ENCODE data around the gene MTO1.
"Not testable (repeated sequence)": the region's sequence is repeated elsewhere in the genome, so short reads cannot be mapped to it uniquely, and the experiment has no call there.

Gene MTO1

DNA sequence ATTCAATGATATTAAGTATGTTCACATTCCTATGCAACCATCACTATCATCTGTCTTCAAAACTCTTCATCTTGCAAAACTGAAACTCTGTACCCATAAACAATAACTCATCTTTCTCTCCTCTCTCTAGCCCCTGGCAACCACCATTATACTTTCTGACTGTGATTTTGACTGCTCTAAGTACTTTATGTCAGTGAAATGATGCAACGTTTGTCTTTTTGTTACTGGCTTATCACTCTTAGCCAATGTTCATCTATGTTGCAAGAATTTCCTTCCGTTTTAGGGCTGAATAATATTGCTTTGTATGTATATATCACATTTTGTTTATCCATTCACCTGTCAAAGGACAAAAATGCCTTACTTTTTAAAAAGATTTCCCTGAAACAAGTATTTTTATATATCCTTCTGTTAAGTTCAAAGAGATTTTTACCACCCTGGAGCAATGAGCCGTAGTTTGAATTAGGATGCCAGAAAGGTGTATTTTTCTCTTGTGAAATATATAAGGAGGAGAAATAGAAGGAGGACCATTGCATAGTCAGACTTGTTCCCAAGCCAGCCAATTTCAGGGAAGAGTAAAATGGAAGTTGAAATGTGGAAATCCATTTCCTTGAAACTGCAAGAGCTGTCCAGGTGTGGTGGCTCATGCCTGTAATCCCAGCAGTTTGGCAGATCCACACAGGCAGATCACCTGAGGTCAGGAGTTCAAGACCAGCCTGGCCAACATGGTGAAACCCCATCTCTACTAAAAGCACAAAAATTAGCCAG lies 5.5 kb upstream of the MTO1 start:
- no peak for DNase-seq
- Histone ChIP-seq H3K27me3 (replicated peaks; ENCODE audit: control insufficient read depth, insufficient read depth, low read length, poor library complexity, severe bottlenecking) (no peaks in the 10 kb centered on the region), H3K27ac (ENCODE audit: insufficient read depth, low read length, poor library complexity, severe bottlenecking) (no peak overlapping the region), H3K9me3 (ENCODE audit: control insufficient read depth, low read length) (no peaks in the 10 kb centered on the region), H3K4me3 (ENCODE audit: insufficient read depth, low read depth, low read length, poor library complexity, severe bottlenecking) (no peak overlapping the region), H3K4me1 (ENCODE audit: control insufficient read depth, insufficient read depth, low read length, poor library complexity, severe bottlenecking) (peaks cover 3% of the 10 kb centered on the region), H3K36me3 (ENCODE audit: control insufficient read depth, insufficient read depth, low read length) (no peaks in the 10 kb centered on the region)

DNA sequence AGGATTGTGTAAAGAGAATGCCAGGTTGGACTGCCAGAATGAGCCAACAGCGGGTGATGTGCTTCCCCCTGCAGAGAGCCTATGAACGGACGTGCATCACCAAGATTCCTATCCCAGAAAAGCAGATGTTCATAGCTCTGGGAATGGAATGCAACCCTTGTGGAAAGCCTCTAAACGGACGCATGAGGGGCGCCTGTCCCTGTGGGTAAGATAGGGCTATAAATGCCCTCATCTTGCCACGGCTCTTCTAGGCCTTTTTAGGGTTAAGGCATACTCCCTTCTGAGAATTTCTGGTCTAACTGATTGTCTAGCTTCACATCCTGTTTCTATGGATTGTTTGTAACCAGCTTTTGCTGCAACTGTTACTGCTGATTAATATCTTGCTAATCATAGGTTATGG lies 2.1 kb upstream of the MTO1 start:
- not testable (repeated sequence) for H3K9me3 ChIP-seq (ENCODE audit: control insufficient read depth, low read length); H3K36me3 ChIP-seq (ENCODE audit: control insufficient read depth, insufficient read depth, low read length); H3K4me3 ChIP-seq (ENCODE audit: insufficient read depth, low read depth, low read length, poor library complexity, severe bottlenecking); H3K27ac ChIP-seq (ENCODE audit: insufficient read depth, low read length, poor library complexity, severe bottlenecking); DNase-seq; H3K4me1 ChIP-seq (ENCODE audit: control insufficient read depth, insufficient read depth, low read length, poor library complexity, severe bottlenecking); H3K27me3 ChIP-seq (replicated peaks; ENCODE audit: control insufficient read depth, insufficient read depth, low read length, poor library complexity, severe bottlenecking)

DNA sequence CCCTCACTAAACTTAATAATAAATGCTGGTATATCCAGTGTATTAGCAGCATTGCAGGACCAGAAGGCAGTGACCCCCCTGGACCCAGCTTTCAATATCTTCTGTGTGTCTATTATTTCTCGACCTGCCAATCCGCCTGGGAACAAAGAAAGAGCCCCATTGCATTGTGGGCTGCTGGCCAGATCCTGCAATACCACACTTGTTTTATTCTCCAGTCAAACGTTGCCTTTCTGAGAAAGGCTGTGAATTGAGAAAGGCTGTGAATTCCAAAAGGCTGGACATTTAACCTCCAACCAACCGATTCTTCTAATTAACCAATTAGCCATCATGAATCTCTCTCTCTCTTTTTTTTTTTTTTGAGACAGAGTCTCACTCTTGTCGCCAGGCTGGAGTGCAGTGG lies 1.5 kb upstream of the MTO1 start:
- H3K9me3 ChIP-seq (ENCODE audit: control insufficient read depth, low read length) = no peaks in the 10 kb centered on the region
- no peaks in the 10 kb centered on the region for H3K4me1 ChIP-seq (ENCODE audit: control insufficient read depth, insufficient read depth, low read length, poor library complexity, severe bottlenecking)
- H3K27ac ChIP-seq (ENCODE audit: insufficient read depth, low read length, poor library complexity, severe bottlenecking) = peak overlapping the region; percentile 87
- H3K27me3 ChIP-seq (replicated peaks; ENCODE audit: control insufficient read depth, insufficient read depth, low read length, poor library complexity, severe bottlenecking) = no peaks in the 10 kb centered on the region
- H3K4me3 ChIP-seq (ENCODE audit: insufficient read depth, low read depth, low read length, poor library complexity, severe bottlenecking) = no peak overlapping the region
- DNase-seq = no peak
- no peaks in the 10 kb centered on the region for H3K36me3 ChIP-seq (ENCODE audit: control insufficient read depth, insufficient read depth, low read length)

DNA sequence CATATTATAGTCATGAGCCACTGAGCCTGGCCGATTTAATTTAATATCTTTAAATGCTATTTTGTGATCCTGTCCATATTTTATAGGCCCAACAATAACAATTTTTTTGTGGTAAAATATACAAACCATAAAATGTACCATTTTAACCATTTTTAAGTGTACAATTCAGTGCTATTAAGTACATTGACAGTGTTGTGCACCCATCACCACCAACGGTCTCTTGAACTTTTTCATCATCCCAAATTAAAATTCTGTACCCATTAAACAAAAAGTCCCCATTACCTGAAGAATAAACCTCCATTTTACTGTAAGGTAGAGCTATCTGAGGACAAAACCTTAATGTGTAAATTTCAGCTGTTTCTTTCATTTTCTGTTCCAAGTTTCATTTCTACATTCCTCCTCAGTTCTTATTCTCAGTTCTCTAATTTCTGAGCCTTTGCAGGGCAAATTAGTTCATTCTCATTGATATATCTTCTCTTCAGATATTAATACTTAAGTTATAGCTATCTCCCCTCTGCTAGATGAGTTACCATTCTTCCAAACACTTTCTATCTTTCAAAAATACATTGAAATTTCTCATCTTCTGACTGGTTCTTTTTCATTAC lies 10.3 kb downstream of the MTO1 start:
- Histone ChIP-seq H3K27me3 (replicated peaks; ENCODE audit: control insufficient read depth, insufficient read depth, low read length, poor library complexity, severe bottlenecking) (no peaks in the 10 kb centered on the region), H3K4me3 (ENCODE audit: insufficient read depth, low read depth, low read length, poor library complexity, severe bottlenecking) (no peak overlapping the region), H3K36me3 (ENCODE audit: control insufficient read depth, insufficient read depth, low read length) (peaks cover 54% of the 10 kb centered on the region), H3K9me3 (ENCODE audit: control insufficient read depth, low read length) (no peaks in the 10 kb centered on the region), H3K4me1 (ENCODE audit: control insufficient read depth, insufficient read depth, low read length, poor library complexity, severe bottlenecking) (no peaks in the 10 kb centered on the region), H3K27ac (ENCODE audit: insufficient read depth, low read length, poor library complexity, severe bottlenecking) (no peak overlapping the region)
- DNase-seq = no peak

DNA sequence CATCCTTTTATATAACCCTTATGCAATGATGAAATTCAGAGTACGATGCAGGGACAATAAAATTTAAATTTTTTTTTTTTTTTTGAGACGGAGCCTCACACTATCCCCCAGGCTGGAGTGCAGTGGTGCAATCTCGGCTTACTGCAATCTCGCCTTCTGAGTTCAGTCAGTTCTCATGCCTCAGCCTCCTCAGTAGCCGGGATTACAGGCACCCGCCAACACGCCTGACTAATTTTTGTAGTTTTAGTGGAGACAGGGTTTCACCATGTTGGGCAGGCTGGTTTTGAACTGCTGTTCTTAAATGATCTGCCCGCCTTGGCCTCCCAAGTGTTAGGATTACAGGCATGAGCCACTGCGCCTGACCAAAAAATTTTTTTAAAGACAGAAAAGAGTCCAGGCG lies 15.2 kb downstream of the MTO1 start:
- DNase-seq = no peak
- H3K4me3 ChIP-seq (ENCODE audit: insufficient read depth, low read depth, low read length, poor library complexity, severe bottlenecking) = no peak overlapping the region
- no peaks in the 10 kb centered on the region for H3K27me3 ChIP-seq (replicated peaks; ENCODE audit: control insufficient read depth, insufficient read depth, low read length, poor library complexity, severe bottlenecking)
- no peak overlapping the region for H3K27ac ChIP-seq (ENCODE audit: insufficient read depth, low read length, poor library complexity, severe bottlenecking)
- no peaks in the 10 kb centered on the region for H3K9me3 ChIP-seq (ENCODE audit: control insufficient read depth, low read length)
- H3K36me3 ChIP-seq (ENCODE audit: control insufficient read depth, insufficient read depth, low read length) = peaks cover 64% of the 10 kb centered on the region
- no peaks in the 10 kb centered on the region for H3K4me1 ChIP-seq (ENCODE audit: control insufficient read depth, insufficient read depth, low read length, poor library complexity, severe bottlenecking)

DNA sequence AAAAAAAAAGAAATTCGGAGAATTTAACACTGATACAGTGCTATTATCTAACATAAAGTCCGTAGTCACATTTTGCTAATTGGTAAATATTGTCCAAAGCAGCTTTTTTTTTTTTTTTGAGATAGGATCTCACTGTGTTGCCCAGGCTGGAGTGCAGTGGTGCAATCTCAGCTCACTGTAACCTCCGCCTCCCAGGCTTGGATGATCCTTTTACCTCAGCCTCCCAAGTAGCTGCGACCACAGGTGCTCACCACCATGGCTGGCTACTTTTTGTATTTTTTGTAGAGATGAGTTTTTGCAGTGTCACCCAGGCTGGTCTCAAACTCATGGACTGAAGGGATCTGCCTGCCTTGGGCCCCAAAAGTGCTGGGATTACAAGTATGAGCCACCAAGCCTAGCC lies 15.9 kb downstream of the MTO1 start:
- no peak overlapping the region for H3K4me3 ChIP-seq (ENCODE audit: insufficient read depth, low read depth, low read length, poor library complexity, severe bottlenecking)
- DNase-seq = no peak
- peaks cover 67% of the 10 kb centered on the region for H3K36me3 ChIP-seq (ENCODE audit: control insufficient read depth, insufficient read depth, low read length)
- H3K4me1 ChIP-seq (ENCODE audit: control insufficient read depth, insufficient read depth, low read length, poor library complexity, severe bottlenecking) = no peaks in the 10 kb centered on the region
- no peak overlapping the region for H3K27ac ChIP-seq (ENCODE audit: insufficient read depth, low read length, poor library complexity, severe bottlenecking)
- no peaks in the 10 kb centered on the region for H3K27me3 ChIP-seq (replicated peaks; ENCODE audit: control insufficient read depth, insufficient read depth, low read length, poor library complexity, severe bottlenecking)
- no peaks in the 10 kb centered on the region for H3K9me3 ChIP-seq (ENCODE audit: control insufficient read depth, low read length)

DNA sequence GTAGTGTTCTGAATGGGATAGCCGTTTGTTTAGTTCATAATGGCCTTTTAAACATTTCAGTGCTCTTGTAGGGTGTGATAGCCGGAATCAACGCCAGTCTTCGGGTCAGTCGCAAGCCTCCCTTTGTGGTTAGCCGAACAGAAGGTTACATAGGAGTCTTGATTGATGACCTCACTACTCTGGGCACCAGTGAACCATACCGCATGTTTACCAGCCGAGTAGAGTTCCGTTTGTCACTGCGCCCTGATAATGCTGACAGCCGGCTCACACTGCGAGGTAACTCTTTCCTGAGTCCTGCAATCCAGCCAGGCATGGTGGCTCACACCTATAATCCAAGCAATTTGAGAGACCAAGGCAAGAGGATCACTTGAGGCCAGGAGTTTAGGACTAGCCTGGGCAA lies 20.4 kb downstream of the MTO1 start:
- H3K36me3 ChIP-seq (ENCODE audit: control insufficient read depth, insufficient read depth, low read length) = peaks cover 61% of the 10 kb centered on the region
- no peaks in the 10 kb centered on the region for H3K4me1 ChIP-seq (ENCODE audit: control insufficient read depth, insufficient read depth, low read length, poor library complexity, severe bottlenecking)
- DNase-seq = no peak
- H3K4me3 ChIP-seq (ENCODE audit: insufficient read depth, low read depth, low read length, poor library complexity, severe bottlenecking) = no peak overlapping the region
- H3K9me3 ChIP-seq (ENCODE audit: control insufficient read depth, low read length) = no peaks in the 10 kb centered on the region
- no peak overlapping the region for H3K27ac ChIP-seq (ENCODE audit: insufficient read depth, low read length, poor library complexity, severe bottlenecking)
- no peaks in the 10 kb centered on the region for H3K27me3 ChIP-seq (replicated peaks; ENCODE audit: control insufficient read depth, insufficient read depth, low read length, poor library complexity, severe bottlenecking)

DNA sequence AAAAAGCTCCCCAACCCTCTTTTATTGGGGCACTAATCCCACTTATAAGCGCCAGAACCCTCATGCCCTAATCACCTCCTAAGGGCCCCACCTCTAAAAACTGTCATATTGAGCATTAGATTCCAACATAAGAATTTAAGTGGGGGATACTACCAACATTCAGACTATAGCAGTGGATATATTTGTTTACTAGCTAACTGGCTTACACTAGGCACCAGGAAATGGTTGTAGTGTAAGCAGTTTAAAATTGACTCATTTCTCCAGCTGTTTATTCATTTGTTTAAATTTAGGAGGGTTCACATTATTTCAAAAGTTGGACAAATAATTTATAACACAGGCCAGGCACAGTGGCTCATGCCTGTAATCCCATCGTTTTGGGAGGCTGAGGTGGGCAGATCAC lies 22.9 kb downstream of the MTO1 start:
- Histone ChIP-seq H3K27me3 (replicated peaks; ENCODE audit: control insufficient read depth, insufficient read depth, low read length, poor library complexity, severe bottlenecking) (no peaks in the 10 kb centered on the region), H3K36me3 (ENCODE audit: control insufficient read depth, insufficient read depth, low read length) (peaks cover 71% of the 10 kb centered on the region), H3K9me3 (ENCODE audit: control insufficient read depth, low read length) (no peaks in the 10 kb centered on the region), H3K27ac (ENCODE audit: insufficient read depth, low read length, poor library complexity, severe bottlenecking) (no peak overlapping the region), H3K4me1 (ENCODE audit: control insufficient read depth, insufficient read depth, low read length, poor library complexity, severe bottlenecking) (no peaks in the 10 kb centered on the region), H3K4me3 (ENCODE audit: insufficient read depth, low read depth, low read length, poor library complexity, severe bottlenecking) (no peak overlapping the region)
- no peak for DNase-seq

DNA sequence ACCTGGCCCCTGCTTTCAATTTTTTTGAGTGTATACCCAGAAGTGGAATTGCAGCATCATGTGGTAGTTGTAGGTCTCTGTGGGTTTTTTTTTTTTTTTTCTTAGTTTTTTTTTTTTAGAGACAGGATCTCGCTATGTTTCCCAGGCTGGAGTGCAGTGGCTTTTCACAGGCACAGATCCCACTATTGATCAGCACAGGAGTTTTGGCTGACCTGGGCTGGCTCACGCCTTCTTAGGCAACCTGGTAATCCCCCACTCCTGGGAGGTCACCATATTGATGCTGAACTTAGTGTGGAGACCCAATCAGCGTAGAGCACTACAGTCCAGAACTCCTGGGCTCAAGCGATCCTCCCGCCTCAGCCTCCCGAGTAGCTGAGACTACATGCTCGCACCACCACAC lies 25.9 kb downstream of the MTO1 start:
- Histone ChIP-seq H3K36me3 (ENCODE audit: control insufficient read depth, insufficient read depth, low read length) (peaks cover 56% of the 10 kb centered on the region), H3K27me3 (replicated peaks; ENCODE audit: control insufficient read depth, insufficient read depth, low read length, poor library complexity, severe bottlenecking) (no peaks in the 10 kb centered on the region), H3K4me1 (ENCODE audit: control insufficient read depth, insufficient read depth, low read length, poor library complexity, severe bottlenecking) (no peaks in the 10 kb centered on the region), H3K27ac (ENCODE audit: insufficient read depth, low read length, poor library complexity, severe bottlenecking) (no peak overlapping the region), H3K4me3 (ENCODE audit: insufficient read depth, low read depth, low read length, poor library complexity, severe bottlenecking) (no peak overlapping the region), H3K9me3 (ENCODE audit: control insufficient read depth, low read length) (no peaks in the 10 kb centered on the region)
- no peak for DNase-seq

DNA sequence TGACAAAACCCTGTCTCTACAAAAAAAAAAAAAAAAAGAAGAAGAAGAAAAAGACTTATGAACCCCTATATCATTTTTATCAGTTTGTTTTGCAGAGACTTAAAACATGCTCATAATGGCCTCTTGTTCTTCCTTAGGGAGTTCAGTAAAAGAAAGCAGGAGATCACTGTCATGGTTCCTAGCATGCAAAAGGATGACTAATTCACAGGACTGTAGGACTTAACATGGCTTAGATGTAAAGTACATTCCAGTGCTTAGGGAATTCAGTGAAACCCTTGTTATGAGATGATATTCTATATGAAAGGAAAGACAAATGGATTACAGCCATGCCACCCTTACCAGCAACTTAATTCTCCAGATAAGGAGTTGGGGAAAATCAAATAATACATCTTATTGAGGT lies 29.8 kb downstream of the MTO1 start:
- Histone ChIP-seq H3K4me1 (ENCODE audit: control insufficient read depth, insufficient read depth, low read length, poor library complexity, severe bottlenecking) (no peaks in the 10 kb centered on the region), H3K4me3 (ENCODE audit: insufficient read depth, low read depth, low read length, poor library complexity, severe bottlenecking) (no peak overlapping the region), H3K27me3 (replicated peaks; ENCODE audit: control insufficient read depth, insufficient read depth, low read length, poor library complexity, severe bottlenecking) (no peaks in the 10 kb centered on the region), H3K27ac (ENCODE audit: insufficient read depth, low read length, poor library complexity, severe bottlenecking) (no peak overlapping the region), H3K36me3 (ENCODE audit: control insufficient read depth, insufficient read depth, low read length) (peaks cover 59% of the 10 kb centered on the region), H3K9me3 (ENCODE audit: control insufficient read depth, low read length) (no peaks in the 10 kb centered on the region)
- no peak for DNase-seq

All from effector memory CD4-positive, alpha-beta T cell (primary cell).